Astrocyte (in vitro differentiated cells and primary cell): Measurements from ENCODE around the gene PPP3CA. TPM values are rescaled to one million over a fixed set of nuclear protein-coding genes. Genes with fewer than 3 reads are reported as not detected.

Source experiments
- DNase-seq: peaks from one replicate; pipeline ENCODE4 v3.0.0-alpha.2; 2010; ENCODE audit warnings: low read depth
- FAIRE-seq: peaks from 2 replicates; lab custom pipeline; 2011; peaks lifted over from hg19 to GRCh38; lab: Jason Lieb, UNC
- H2AFZ ChIP-seq: 2 replicates; pipeline ENCODE4 v1.6.0; 2012; ENCODE audit warnings: low read depth, low read length, inconsistent platforms
- H3K27ac ChIP-seq: 2 replicates; pipeline ENCODE4 v1.5.1; 2011; ENCODE audit warnings: low read depth, low read length, inconsistent platforms
- H3K27me3 ChIP-seq: 2 replicates; pipeline ENCODE4 v1.6.0; 2011; ENCODE audit warnings: low read length, inconsistent platforms; ENCODE audit not compliant: insufficient read depth
- H3K36me3 ChIP-seq: 2 replicates; pipeline ENCODE4 v1.5.1; 2011; ENCODE audit warnings: low read length, inconsistent platforms; ENCODE audit not compliant: insufficient read depth
- H3K4me1 ChIP-seq: 2 replicates; pipeline ENCODE4 v1.5.1; 2011; ENCODE audit warnings: low read length, inconsistent platforms; ENCODE audit not compliant: insufficient read depth
- H3K4me2 ChIP-seq: 2 replicates; pipeline ENCODE4 v1.6.0; 2012; ENCODE audit warnings: low read length, inconsistent platforms
- H3K4me3 ChIP-seq: 2 replicates; pipeline ENCODE4 v1.5.1; 2011; ENCODE audit warnings: low read depth, mild to moderate bottlenecking, low read length, inconsistent platforms; ENCODE audit not compliant: insufficient read depth
- H3K79me2 ChIP-seq: 2 replicates; pipeline ENCODE4 v1.6.0; 2012; ENCODE audit warnings: mild to moderate bottlenecking, low read length, inconsistent platforms; ENCODE audit not compliant: insufficient read depth
- H3K9ac ChIP-seq: 2 replicates; pipeline ENCODE4 v1.6.0; 2012; ENCODE audit warnings: mild to moderate bottlenecking, low read length, inconsistent platforms
- H3K9me3 ChIP-seq: 2 replicates; pipeline ENCODE4 v1.5.1; 2012; ENCODE audit warnings: low read depth, mild to moderate bottlenecking, low read length, inconsistent platforms; ENCODE audit not compliant: insufficient read depth
- H4K20me1 ChIP-seq: 2 replicates; pipeline ENCODE4 v1.6.0; 2012; ENCODE audit warnings: low read length, inconsistent platforms; ENCODE audit not compliant: insufficient read depth
- H3K27ac Mint-ChIP-seq: one replicate; pipeline ENCODE4 v1.8.0; 2021; ENCODE audit warnings: mild to moderate bottlenecking, mixed read lengths; ENCODE audit not compliant: unreplicated experiment
- H3K27me3 Mint-ChIP-seq: one replicate; pipeline ENCODE4 v1.8.0; 2021; ENCODE audit warnings: low read depth, mixed read lengths; ENCODE audit not compliant: unreplicated experiment
- H3K36me3 Mint-ChIP-seq: one replicate; pipeline ENCODE4 v1.8.0; 2021; ENCODE audit warnings: low read depth, mixed read lengths; ENCODE audit not compliant: unreplicated experiment
- H3K4me1 Mint-ChIP-seq: one replicate; pipeline ENCODE4 v1.8.0; 2021; ENCODE audit warnings: low read depth, mixed read lengths; ENCODE audit not compliant: unreplicated experiment
- H3K4me3 Mint-ChIP-seq: one replicate; pipeline ENCODE4 v1.8.0; 2021; ENCODE audit warnings: mild to moderate bottlenecking, moderate library complexity, mixed read lengths; ENCODE audit not compliant: unreplicated experiment
- H3K9me3 Mint-ChIP-seq: one replicate; pipeline ENCODE4 v1.8.0; 2021; ENCODE audit warnings: mild to moderate bottlenecking, mixed read lengths; ENCODE audit not compliant: unreplicated experiment
- CTCF ChIP-seq: IDR thresholded peaks from 2 replicates; pipeline ENCODE4 v1.5.1; 2011; ENCODE audit warnings: low read depth, mild to moderate bottlenecking, inconsistent platforms, low read length, moderate library complexity; ENCODE audit not compliant: insufficient read depth
- EZH2 ChIP-seq: IDR thresholded peaks from 2 replicates; pipeline ENCODE4 v1.6.1; 2012; ENCODE audit warnings: mild to moderate bottlenecking, low read length, inconsistent platforms; ENCODE audit not compliant: insufficient read depth
- total RNA-seq: library from RNA; stranded (reverse); gene quantifications from 2 replicates; pipeline ENCODE4 v1.2.1, GENCODE V29; 2021

The PPP3CA gene
- total RNA-seq, 1 donor from 2014 or later = 101 TPM

GRCh38 chr4:101198682-101199339 is 148.5 kb downstream of the PPP3CA start:
- Histone ChIP-seq H3K36me3 (no peaks in the 10 kb centered on the region), H3K27me3 (no peaks in the 10 kb centered on the region), H3K27ac (no peak overlapping the region), H3K4me2 (no peak overlapping the region), H3K9ac (no peak overlapping the region), H3K4me3 (no peak overlapping the region), H3K79me2 (peaks cover 46% of the 10 kb centered on the region), H4K20me1 (peaks cover 36% of the 10 kb centered on the region), H3K4me1 (peaks cover 13% of the 10 kb centered on the region), H3K9me3 (no peaks in the 10 kb centered on the region), H2AFZ (no peak overlapping the region)
- H3K4me1 Mint-ChIP-seq = peaks cover 31% of the 10 kb centered on the region
- no peak for DNase-seq
- TF ChIP-seq EZH2 = no peak
- TF ChIP-seq CTCF = no peak
- H3K27me3 Mint-ChIP-seq = no peaks in the 10 kb centered on the region
- H3K4me3 Mint-ChIP-seq = no peak overlapping the region
- H3K9me3 Mint-ChIP-seq = no peaks in the 10 kb centered on the region
- FAIRE-seq = no peak
- H3K27ac Mint-ChIP-seq = no peak overlapping the region
- peaks cover 2% of the 10 kb centered on the region for H3K36me3 Mint-ChIP-seq

- no peaks in the 10 kb centered on the region for H3K9me3 ChIP-seq
- no peak overlapping the region for H3K4me3 ChIP-seq
- DNase-seq (no peak), FAIRE-seq (no peak)
- H2AFZ ChIP-seq = no peak overlapping the region
- no peak overlapping the region for H3K4me2 ChIP-seq
- TF ChIP-seq CTCF = no peak
- no peak for TF ChIP-seq EZH2
- no peak overlapping the region for H3K27ac Mint-ChIP-seq
- H3K4me1 Mint-ChIP-seq = peaks cover 34% of the 10 kb centered on the region
- H3K9me3 Mint-ChIP-seq = no peaks in the 10 kb centered on the region
- no peaks in the 10 kb centered on the region for H3K36me3 ChIP-seq
- peaks cover 40% of the 10 kb centered on the region for H3K79me2 ChIP-seq
- peaks cover 2% of the 10 kb centered on the region for H3K36me3 Mint-ChIP-seq
- H4K20me1 ChIP-seq = peaks cover 40% of the 10 kb centered on the region
- H3K27ac ChIP-seq = no peak overlapping the region
- H3K4me1 ChIP-seq = peaks cover 13% of the 10 kb centered on the region
- no peak overlapping the region for H3K9ac ChIP-seq
- no peaks in the 10 kb centered on the region for H3K27me3 Mint-ChIP-seq
- H3K27me3 ChIP-seq = no peaks in the 10 kb centered on the region
- H3K4me3 Mint-ChIP-seq = no peak overlapping the region
These were observed 150.0 kb downstream of the PPP3CA start for GRCh38 chr4:101197350-101197749.

- H3K4me1 ChIP-seq = peaks cover 6% of the 10 kb centered on the region
- peaks cover 2% of the 10 kb centered on the region for H3K36me3 Mint-ChIP-seq
- H3K27ac Mint-ChIP-seq = peak overlapping the region; percentile 80
- no peak overlapping the region for H3K9ac ChIP-seq
- H3K27me3 Mint-ChIP-seq = no peaks in the 10 kb centered on the region
- no peaks in the 10 kb centered on the region for H3K9me3 ChIP-seq
- no peak overlapping the region for H3K4me3 Mint-ChIP-seq
- TF ChIP-seq CTCF = no peak
- TF ChIP-seq EZH2 = no peak
- H2AFZ ChIP-seq = no peak overlapping the region
- no peak overlapping the region for H3K4me3 ChIP-seq
- no peaks in the 10 kb centered on the region for H3K27me3 ChIP-seq
- H3K4me1 Mint-ChIP-seq = peaks cover 17% of the 10 kb centered on the region
- H3K27ac ChIP-seq = peak overlapping the region; percentile 18
- H4K20me1 ChIP-seq = peaks cover 25% of the 10 kb centered on the region
- peaks cover 23% of the 10 kb centered on the region for H3K79me2 ChIP-seq
- H3K4me2 ChIP-seq = no peak overlapping the region
- no peaks in the 10 kb centered on the region for H3K9me3 Mint-ChIP-seq
- DNase-seq = no peak
- FAIRE-seq = no peak
- no peaks in the 10 kb centered on the region for H3K36me3 ChIP-seq
These were observed 155.1 kb downstream of the PPP3CA start for GRCh38 chr4:101192244-101192643.
